Activated naive CD8-positive, alpha-beta T cell treated with anti-CD3 and anti-CD28 coated beads for 36 hours (primary cell): Measurements from ENCODE around the gene CHRND. TPM values are rescaled to one million over a fixed set of nuclear protein-coding genes. Genes with fewer than 3 reads are reported as not detected.

ENCODE experiments used
- DNase-seq: peaks from one replicate; pipeline ENCODE4 v3.0.0; 2021
- H3K27ac Mint-ChIP-seq: one replicate; pipeline ENCODE4 v1.8.0; 2022; ENCODE audit warnings: mild to moderate bottlenecking, moderate library complexity, mixed read lengths
- H3K27me3 Mint-ChIP-seq: one replicate; pipeline ENCODE4 v1.8.0; 2022; ENCODE audit warnings: mild to moderate bottlenecking, mixed read lengths
- H3K36me3 Mint-ChIP-seq: one replicate; pipeline ENCODE4 v1.8.0; 2021; ENCODE audit warnings: mild to moderate bottlenecking, mixed read lengths
- H3K4me1 Mint-ChIP-seq: one replicate; pipeline ENCODE4 v1.8.0; 2021; ENCODE audit warnings: mixed read lengths
- H3K4me3 Mint-ChIP-seq: one replicate; pipeline ENCODE4 v1.8.0; 2022; ENCODE audit warnings: mild to moderate bottlenecking, moderate library complexity, mixed read lengths
- H3K9me3 Mint-ChIP-seq: one replicate; pipeline ENCODE4 v1.8.0; 2022; ENCODE audit warnings: mixed read lengths
- total RNA-seq, 2 experiments: library from RNA; stranded (reverse); gene quantifications; one replicate each; pipeline ENCODE4 v1.2.3, GENCODE V29; 2021

Gene CHRND
- total RNA-seq, 2 experiments from 2014 or later, result not detected

DNA sequence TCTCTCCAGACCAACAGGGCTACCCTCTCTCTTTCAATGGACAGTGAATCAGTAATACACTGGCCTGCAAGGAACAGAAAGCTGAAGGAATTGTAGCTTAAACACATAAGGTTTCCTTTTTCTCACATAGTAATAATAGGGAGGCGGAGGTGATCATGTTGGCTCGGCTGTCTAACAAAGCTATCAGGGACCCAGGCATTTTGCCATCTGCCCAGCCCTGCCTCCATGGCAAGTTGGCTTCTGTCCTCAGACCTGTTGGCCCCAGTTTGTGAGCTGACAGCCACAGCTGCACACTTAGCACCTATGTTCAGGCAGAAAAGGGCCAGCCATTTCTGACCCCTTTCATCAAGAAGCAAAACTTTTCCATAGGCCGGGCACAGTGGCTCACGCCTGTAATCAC is 11.5 kb downstream of the CHRND start:
- H3K27ac Mint-ChIP-seq, result no peak overlapping the region
- H3K27me3 Mint-ChIP-seq, result peaks cover 6% of the 10 kb centered on the region
- H3K36me3 Mint-ChIP-seq, result no peaks in the 10 kb centered on the region
- no peak overlapping the region for H3K4me3 Mint-ChIP-seq
- no peaks in the 10 kb centered on the region for H3K9me3 Mint-ChIP-seq
- no peak for DNase-seq
- H3K4me1 Mint-ChIP-seq, result peaks cover 8% of the 10 kb centered on the region

DNA sequence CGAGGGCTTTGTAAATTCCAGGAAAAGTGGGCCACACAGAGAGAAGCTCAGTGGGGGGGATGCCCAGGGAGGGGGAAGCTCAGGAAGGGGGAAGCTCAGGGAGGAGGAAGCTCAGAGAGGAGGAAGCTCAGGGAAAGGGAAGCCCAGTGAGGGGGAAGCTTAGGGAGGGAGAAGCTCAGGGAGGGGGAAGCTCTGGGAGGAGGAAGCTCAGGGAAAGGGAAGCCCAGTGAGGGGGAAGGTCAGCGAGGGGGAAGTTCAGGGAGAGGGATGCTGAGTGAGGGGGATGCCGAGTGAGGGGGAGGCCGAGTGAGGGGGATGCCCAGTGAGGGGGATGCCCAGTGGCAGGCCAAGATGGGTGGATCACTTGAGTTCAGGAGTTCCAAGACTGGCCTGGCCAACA is 12.7 kb downstream of the CHRND start:
- Mint-ChIP-seq H3K4me3 (no peak overlapping the region), H3K4me1 (peaks cover 8% of the 10 kb centered on the region), H3K36me3 (no peaks in the 10 kb centered on the region), H3K9me3 (no peaks in the 10 kb centered on the region), H3K27ac (no peak overlapping the region), H3K27me3 (peaks cover 6% of the 10 kb centered on the region)
- DNase-seq, result no peak

DNA sequence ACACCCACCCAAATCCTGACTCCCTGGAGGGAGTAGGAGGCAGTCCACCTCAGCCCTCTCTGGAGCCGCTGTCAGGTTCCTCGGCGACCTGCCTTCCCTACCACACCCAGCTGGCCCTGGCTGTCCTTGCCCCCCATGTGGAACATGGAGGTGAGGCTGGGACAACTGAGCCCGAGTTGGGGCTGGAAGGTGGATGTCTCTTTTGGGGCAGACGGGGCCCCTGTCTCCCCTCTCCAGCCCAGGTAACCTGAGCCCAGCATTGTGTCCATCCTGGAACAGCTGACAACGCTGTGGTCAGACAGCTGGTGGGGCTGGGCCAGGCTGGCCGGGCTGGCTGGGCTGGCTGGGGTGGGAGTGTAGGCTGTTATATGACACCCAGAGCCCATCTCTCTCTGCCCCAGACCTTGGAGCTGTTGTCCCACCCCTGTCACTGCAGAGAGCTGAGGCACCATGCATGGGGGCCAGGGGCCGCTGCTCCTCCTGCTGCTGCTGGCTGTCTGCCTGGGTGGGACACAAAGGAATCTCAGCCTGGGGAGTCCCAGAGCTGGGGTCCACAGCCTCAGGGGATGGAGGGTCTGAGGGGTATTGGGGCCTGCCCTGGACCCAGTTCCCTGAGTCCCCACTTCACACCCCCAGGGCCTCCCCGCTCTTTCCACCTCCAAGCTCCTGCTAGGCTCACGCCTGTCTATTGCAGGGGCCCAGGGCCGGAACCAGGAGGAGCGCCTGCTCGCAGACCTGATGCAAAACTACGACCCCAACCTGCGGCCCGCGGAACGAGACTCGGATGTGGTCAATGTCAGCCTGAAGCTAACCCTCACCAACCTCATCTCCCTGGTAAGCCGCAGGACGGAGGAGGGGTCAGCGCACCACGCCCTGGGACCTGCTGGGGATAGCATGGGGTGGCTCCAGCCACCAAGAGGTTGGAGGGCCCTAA is 13.6 kb downstream of the CHRND start, which contains the start of gene CHRNG:
Gene CHRNG, plus strand, starts transcription at position 395 of the 934 bp plus-strand sequence. Its CDS starts 56 bp downstream, at position 451.
- peaks cover 8% of the 10 kb centered on the region for H3K4me1 Mint-ChIP-seq
- H3K4me3 Mint-ChIP-seq, result no peak within 1 kb of the TSS
- no peaks in the 10 kb centered on the region for H3K9me3 Mint-ChIP-seq
- no peak for DNase-seq
- peaks cover 6% of the 10 kb centered on the region for H3K27me3 Mint-ChIP-seq
- H3K27ac Mint-ChIP-seq, result no peak within 1 kb of the TSS
- H3K36me3 Mint-ChIP-seq, result peaks cover 3% of the 10 kb centered on the region

DNA sequence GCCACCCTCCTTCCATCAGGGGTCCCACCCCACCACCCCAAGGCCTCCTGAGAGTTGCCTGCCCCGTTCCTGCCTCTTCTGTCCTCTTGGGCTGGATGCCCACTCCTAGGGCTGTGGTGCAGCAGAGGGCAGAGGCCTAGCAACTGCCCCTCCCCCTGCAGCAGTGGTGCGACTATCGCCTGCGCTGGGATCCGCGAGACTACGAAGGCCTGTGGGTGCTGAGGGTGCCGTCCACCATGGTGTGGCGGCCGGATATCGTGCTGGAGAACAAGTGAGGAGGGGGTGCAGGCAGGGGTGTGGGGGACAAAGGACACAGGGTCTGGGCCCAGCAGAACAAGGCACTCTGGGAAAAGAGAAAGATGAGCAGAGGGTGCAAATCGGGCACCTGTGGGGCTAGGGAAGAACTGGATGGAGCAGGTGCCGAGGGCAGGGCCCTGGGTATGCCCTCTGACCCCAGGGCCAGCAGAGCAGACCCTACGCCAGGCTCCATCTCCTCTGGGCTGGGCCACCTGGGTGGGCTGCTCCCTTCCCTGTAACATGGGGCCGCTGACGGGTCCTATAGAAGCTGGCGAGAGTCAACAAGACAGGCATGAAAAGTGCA is 14.6 kb downstream of the CHRND start:
- Mint-ChIP-seq H3K27ac (no peak overlapping the region), H3K27me3 (peaks cover 6% of the 10 kb centered on the region), H3K9me3 (no peaks in the 10 kb centered on the region), H3K36me3 (peaks cover 11% of the 10 kb centered on the region), H3K4me1 (peaks cover 9% of the 10 kb centered on the region), H3K4me3 (no peak overlapping the region)
- no peak for DNase-seq

DNA sequence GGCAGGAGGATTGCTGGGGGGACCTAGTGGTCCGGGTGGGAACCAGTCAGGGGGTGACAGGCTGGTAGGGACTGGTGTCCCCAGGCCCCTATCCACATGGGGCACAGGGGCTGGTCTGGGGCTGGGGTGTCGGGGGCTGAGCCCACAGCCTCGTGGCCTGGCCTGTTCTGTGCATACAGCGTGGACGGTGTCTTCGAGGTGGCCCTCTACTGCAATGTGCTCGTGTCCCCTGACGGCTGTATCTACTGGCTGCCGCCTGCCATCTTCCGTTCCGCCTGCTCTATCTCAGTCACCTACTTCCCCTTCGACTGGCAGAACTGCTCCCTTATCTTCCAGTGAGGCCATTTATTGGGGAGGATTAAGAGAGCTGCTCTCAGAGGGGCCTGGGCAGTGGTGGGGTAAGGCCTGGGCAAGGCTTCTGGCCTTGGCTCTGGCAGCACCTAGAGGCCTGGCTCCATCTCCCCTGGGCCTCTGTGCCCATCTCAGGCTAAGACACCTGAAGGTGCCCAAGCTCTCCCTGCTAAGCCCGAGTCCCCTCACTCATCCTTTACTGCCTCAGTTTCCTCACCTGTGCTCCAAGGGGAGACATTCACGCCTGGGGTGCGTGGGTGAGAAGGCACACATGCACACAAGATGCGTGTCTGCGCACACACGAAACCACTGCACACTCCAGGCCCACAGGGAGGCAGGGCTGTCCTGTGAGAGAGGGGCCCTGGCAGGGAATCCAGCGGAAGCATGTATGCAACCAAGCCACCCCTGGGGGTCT is 15.4 kb downstream of the CHRND start:
- H3K4me1 Mint-ChIP-seq, result peaks cover 10% of the 10 kb centered on the region
- no peak for DNase-seq
- peaks cover 6% of the 10 kb centered on the region for H3K27me3 Mint-ChIP-seq
- peaks cover 19% of the 10 kb centered on the region for H3K36me3 Mint-ChIP-seq
- no peaks in the 10 kb centered on the region for H3K9me3 Mint-ChIP-seq
- H3K4me3 Mint-ChIP-seq, result no peak overlapping the region
- H3K27ac Mint-ChIP-seq, result no peak overlapping the region

DNA sequence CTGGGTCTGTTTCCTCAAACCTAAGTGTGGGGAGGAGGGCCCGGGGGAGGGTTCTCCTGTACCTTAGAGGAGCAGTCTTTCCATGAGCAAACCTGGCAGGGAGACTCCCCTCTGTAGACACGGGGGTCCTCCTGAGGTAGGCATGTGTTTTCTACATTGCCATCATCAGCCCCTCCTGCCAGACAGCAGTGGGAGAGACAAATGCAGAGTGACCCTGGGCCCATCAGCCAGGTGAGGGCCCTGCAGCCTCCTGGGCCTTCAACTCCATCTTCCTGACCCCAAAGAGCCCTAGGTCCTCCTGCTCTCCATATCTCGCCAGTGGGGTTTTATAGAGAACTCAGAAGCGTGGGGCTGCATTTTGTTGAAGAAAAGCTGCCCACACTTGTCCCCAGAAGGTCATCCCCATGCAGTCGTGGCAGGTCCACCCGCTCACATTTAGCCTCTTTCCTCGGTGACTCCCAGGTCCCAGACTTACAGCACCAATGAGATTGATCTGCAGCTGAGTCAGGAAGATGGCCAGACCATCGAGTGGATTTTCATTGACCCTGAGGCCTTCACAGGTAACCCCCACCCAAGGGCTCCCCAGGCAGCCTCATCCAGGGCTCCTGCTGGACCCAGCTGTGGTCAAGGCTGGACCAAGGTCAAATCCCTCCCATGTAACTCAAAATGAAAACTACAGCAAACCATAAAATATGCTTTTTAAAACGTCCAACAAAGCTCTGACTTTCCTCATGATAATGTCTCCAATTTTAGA is 16.2 kb downstream of the CHRND start:
- peaks cover 6% of the 10 kb centered on the region for H3K27me3 Mint-ChIP-seq
- peaks cover 14% of the 10 kb centered on the region for H3K4me1 Mint-ChIP-seq
- H3K4me3 Mint-ChIP-seq, result no peak overlapping the region
- DNase-seq, result no peak
- H3K27ac Mint-ChIP-seq, result no peak overlapping the region
- no peaks in the 10 kb centered on the region for H3K9me3 Mint-ChIP-seq
- peaks cover 24% of the 10 kb centered on the region for H3K36me3 Mint-ChIP-seq

DNA sequence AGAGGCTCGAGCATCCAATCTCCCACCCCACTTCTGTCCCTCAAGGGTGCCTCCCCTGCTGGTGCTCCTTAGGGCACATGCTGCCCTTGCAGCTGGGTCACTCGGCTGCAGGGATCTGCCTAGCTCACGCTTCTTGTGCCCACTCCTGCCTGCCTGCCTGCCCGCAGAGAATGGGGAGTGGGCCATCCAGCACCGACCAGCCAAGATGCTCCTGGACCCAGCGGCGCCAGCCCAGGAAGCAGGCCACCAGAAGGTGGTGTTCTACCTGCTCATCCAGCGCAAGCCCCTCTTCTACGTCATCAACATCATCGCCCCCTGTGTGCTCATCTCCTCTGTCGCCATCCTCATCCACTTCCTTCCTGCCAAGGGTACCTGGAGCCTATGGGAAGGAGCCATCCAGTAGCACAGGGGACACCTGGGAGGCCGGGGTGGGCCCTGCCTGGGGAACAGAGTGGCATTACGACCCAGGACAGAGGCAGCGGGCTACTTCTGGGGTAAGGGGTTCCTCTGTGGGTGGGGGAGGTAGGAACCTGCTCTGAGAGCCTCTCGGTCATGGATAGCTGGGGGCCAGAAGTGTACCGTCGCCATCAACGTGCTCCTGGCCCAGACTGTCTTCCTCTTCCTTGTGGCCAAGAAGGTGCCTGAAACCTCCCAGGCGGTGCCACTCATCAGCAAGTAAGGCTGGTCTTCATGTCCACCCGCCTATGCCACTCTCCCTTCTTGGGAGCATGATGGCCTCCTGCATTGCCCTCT is 16.9 kb downstream of the CHRND start:
- DNase-seq, result no peak
- Mint-ChIP-seq H3K4me3 (no peak overlapping the region), H3K9me3 (no peaks in the 10 kb centered on the region)

DNA sequence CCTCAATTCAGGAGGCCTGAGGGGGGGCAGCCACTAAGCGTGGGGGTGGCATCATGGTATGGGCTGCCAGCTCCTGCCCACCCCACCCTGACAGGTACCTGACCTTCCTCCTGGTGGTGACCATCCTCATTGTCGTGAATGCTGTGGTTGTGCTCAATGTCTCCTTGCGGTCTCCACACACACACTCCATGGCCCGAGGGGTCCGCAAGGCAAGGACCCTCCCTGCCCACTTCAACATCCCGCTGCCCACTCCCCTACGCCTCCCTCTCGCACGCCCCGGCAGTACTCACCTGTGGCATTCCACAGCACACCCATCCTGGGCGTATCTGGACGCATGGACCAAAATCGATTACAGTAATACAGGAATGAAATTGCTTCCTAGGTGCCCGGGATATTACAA is 17.5 kb downstream of the CHRND start:
- peaks cover 4% of the 10 kb centered on the region for H3K9me3 Mint-ChIP-seq
- peaks cover under 1% of the 10 kb centered on the region for H3K27me3 Mint-ChIP-seq
- peaks cover 22% of the 10 kb centered on the region for H3K4me1 Mint-ChIP-seq
- DNase-seq, result no peak
- no peak overlapping the region for H3K4me3 Mint-ChIP-seq
- peaks cover 36% of the 10 kb centered on the region for H3K36me3 Mint-ChIP-seq
- H3K27ac Mint-ChIP-seq, result no peak overlapping the region

More for the DNA sequence above, 16.9 kb downstream of the CHRND start:
- no peak overlapping the region for H3K27ac Mint-ChIP-seq
- H3K27me3 Mint-ChIP-seq, result peaks cover 6% of the 10 kb centered on the region
- H3K36me3 Mint-ChIP-seq, result peaks cover 31% of the 10 kb centered on the region
- H3K4me1 Mint-ChIP-seq, result peaks cover 21% of the 10 kb centered on the region

DNA sequence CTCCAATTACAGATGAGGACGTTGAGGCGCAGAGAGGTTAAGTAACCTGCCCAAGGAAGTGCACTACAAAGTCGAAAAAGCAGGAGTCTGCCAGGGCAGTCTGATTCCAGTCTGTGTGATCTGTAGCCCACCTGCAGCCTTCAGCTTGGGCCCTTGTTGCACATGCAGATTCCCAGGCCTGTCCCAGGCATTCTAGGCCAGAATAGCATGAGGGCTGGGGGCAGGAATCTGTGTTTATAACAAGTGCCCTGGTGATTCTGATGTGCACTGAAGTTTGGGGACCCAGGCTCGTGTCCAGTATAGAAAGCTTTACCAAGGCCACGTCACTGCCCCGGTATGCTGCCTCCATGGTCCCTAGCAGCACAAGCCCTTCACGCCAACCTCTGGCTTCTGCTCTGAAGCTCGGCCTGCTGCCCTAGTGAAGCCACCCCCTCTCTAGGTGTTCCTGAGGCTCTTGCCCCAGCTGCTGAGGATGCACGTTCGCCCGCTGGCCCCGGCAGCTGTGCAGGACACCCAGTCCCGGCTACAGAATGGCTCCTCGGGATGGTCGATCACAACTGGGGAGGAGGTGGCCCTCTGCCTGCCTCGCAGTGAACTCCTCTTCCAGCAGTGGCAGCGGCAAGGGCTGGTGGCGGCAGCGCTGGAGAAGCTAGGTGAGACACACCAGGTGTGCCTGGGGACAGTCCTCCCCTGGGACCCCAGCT is 18.1 kb downstream of the CHRND start:
- H3K9me3 Mint-ChIP-seq, result peaks cover 8% of the 10 kb centered on the region
- no peak overlapping the region for H3K27ac Mint-ChIP-seq
- H3K36me3 Mint-ChIP-seq, result peaks cover 42% of the 10 kb centered on the region
- H3K4me1 Mint-ChIP-seq, result peaks cover 24% of the 10 kb centered on the region
- no peaks in the 10 kb centered on the region for H3K27me3 Mint-ChIP-seq
- DNase-seq, result no peak
- H3K4me3 Mint-ChIP-seq, result no peak overlapping the region

DNA sequence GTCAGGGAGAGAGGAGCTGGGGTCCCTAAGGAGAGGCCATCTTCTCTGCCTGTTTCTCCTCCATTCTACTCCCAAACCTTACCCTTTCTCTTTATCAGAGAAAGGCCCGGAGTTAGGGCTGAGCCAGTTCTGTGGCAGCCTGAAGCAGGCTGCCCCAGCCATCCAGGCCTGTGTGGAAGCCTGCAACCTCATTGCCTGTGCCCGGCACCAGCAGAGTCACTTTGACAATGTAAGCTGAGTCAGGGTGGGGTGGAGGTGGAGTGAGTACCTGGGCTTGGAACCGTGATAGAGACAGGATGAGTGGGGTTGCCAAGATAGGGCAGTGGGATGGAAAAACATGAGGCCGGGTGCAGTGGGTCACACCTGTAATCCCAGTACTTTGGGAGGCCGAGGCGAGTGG is 18.7 kb downstream of the CHRND start:
- peaks cover 8% of the 10 kb centered on the region for H3K9me3 Mint-ChIP-seq
- no peak for DNase-seq
- H3K4me1 Mint-ChIP-seq, result peaks cover 29% of the 10 kb centered on the region
- no peak overlapping the region for H3K27ac Mint-ChIP-seq
- H3K36me3 Mint-ChIP-seq, result peaks cover 48% of the 10 kb centered on the region
- no peaks in the 10 kb centered on the region for H3K27me3 Mint-ChIP-seq
- no peak overlapping the region for H3K4me3 Mint-ChIP-seq

DNA sequence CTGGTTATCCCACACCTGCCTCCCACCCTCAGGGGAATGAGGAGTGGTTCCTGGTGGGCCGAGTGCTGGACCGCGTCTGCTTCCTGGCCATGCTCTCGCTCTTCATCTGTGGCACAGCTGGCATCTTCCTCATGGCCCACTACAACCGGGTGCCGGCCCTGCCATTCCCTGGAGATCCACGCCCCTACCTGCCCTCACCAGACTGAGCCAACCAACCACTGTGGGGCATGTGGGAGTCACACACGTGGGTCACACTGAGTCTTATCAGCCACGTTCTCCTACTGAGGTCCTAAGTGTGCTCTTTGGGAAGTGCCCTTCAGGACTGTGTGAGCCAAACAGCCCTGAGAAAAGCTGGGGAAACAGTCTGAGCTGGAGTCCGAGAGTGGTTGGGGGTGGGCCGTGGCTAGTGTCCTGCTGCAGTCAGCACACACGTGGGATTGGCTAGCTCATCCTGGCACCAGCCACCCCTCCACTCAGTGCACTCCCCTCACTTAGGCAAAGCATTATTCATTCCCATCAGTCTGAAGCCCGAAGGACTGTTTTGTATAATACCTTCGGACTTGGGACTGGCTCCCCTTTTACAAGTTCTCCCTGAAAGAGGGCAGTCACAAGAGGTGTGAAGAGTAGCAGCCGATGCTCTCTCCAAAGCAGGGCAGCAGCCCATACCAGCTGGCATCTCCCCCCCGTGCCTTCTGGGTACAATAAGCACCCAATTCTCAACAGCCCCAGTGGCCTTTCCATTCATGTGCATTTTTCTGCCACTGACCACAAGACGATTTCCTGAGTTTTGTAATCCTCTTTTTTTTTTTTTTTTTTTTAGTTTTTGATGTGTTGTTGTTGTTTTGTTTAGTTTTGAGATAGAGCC is 19.8 kb downstream of the CHRND start:
- Mint-ChIP-seq H3K36me3 (peaks cover 50% of the 10 kb centered on the region), H3K4me3 (no peak overlapping the region), H3K27me3 (no peaks in the 10 kb centered on the region), H3K4me1 (peaks cover 30% of the 10 kb centered on the region), H3K27ac (no peak overlapping the region), H3K9me3 (peaks cover 8% of the 10 kb centered on the region)
- no peak for DNase-seq

DNA sequence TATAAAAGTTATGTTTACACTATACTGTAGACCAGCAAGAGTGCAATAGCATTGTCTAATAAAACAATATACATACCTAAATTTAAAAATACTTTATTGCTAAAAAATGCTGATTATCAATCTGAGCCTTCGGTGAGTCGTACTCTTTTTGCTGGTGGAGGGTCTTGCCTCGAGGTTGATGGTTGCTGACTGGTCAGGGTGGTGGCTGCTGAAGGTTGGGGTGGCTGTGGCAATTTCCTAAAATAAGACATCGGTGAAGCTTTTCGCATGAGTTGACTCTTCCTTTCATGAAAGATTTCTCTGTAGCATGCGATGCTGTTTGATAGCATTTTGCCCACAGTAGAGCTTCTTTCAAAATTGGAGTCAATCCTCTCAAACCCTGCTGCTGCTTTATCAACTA is 22.0 kb downstream of the CHRND start:
- no peaks in the 10 kb centered on the region for H3K27me3 Mint-ChIP-seq

More for the DNA sequence above, 22.0 kb downstream of the CHRND start:
- Mint-ChIP-seq H3K27ac (no peak overlapping the region), H3K4me1 (peaks cover 47% of the 10 kb centered on the region), H3K36me3 (peaks cover 58% of the 10 kb centered on the region), H3K4me3 (no peak overlapping the region), H3K9me3 (peaks cover 8% of the 10 kb centered on the region)
- no peak for DNase-seq
